GM21825 (cell line): ENCODE results near the gene ZNF593.

ENCODE experiments used
- ATAC-seq: cut with Tn5 transposase; IDR thresholded peaks from one replicate; pipeline ENCODE4 v1.9.1; 2021; ENCODE audit warnings: mild to moderate bottlenecking, moderate library complexity; ENCODE audit not compliant: unreplicated experiment

ZNF593 gene

GRCh38 chr1:26168410-26169197 is 1.1 kb upstream of the ZNF593 start, which contains the start of gene C1orf232:
TSS of gene C1orf232 (minus strand) at chr1:26168963. CDS start at chr1:26168499, 464 bp downstream.
- ATAC-seq: no peak

- ATAC-seq: no peak
Observed at GRCh38 chr1:26169198-26169554, 532 bp upstream of the ZNF593 start.

- no peak for ATAC-seq
Observed at GRCh38 chr1:26170472-26170821, 739 bp downstream of the ZNF593 start.

GRCh38 chr1:26171084-26172072 is 1.7 kb downstream of the ZNF593 start, which contains the start of gene ZNF593OS:
TSS of gene ZNF593OS (minus strand) at chr1:26171832. CDS start at chr1:26171661, 171 bp downstream.
- no peak for ATAC-seq

- no peak for ATAC-seq
Observed at GRCh38 chr1:26175346-26175745, 5.6 kb downstream of the ZNF593 start.

GRCh38 chr1:26177182-26177684 is 7.5 kb downstream of the ZNF593 start, which contains the start of gene CNKSR1:
TSS of gene CNKSR1 (plus strand) at chr1:26177491. CDS start at chr1:26177548, 57 bp downstream.
- ATAC-seq: no peak

- no peak for ATAC-seq
Observed at GRCh38 chr1:26180010-26180506, 10.3 kb downstream of the ZNF593 start.

- ATAC-seq: no peak
Observed at GRCh38 chr1:26181586-26182382, 12.1 kb downstream of the ZNF593 start.

GRCh38 chr1:26182383-26182696 is 12.6 kb downstream of the ZNF593 start:
- no peak for ATAC-seq

GRCh38 chr1:26184086-26184485 is 14.4 kb downstream of the ZNF593 start:
- no peak for ATAC-seq

- no peak for ATAC-seq
Observed at GRCh38 chr1:26184883-26185282, 15.2 kb downstream of the ZNF593 start.

- no peak for ATAC-seq
Observed at GRCh38 chr1:26187882-26188281, 18.2 kb downstream of the ZNF593 start.

GRCh38 chr1:26188477-26188876 is 18.8 kb downstream of the ZNF593 start:
- no peak for ATAC-seq

GRCh38 chr1:26189331-26189730 is 19.6 kb downstream of the ZNF593 start:
- no peak for ATAC-seq

- ATAC-seq: no peak
Observed at GRCh38 chr1:26189751-26190275, 20.1 kb downstream of the ZNF593 start.

- ATAC-seq: no peak
Observed at GRCh38 chr1:26190373-26190987, 20.8 kb downstream of the ZNF593 start, which contains the start of gene CATSPER4. TSS of gene CATSPER4 (plus strand) at chr1:26190602. CDS start at chr1:26190628, 26 bp downstream.

GRCh38 chr1:26191739-26192138 is 22.0 kb downstream of the ZNF593 start:
- no peak for ATAC-seq

- ATAC-seq: no peak
Observed at GRCh38 chr1:26195805-26196204, 26.1 kb downstream of the ZNF593 start.

- ATAC-seq: no peak
Observed at GRCh38 chr1:26197301-26197700, 27.6 kb downstream of the ZNF593 start.

GRCh38 chr1:26197813-26198212 is 28.1 kb downstream of the ZNF593 start:
- no peak for ATAC-seq
